ENCODE measurements around the gene RNF8. TPM values are rescaled to one million over a fixed set of nuclear protein-coding genes. Genes with fewer than 3 reads are reported as not detected.

Gene RNF8
- total and polyA plus RNA-seq, 10 of the 15 experiments (the other 5 are each of a cell fraction or from before 2014, with no cell fraction given): 7.8 to 30.2 (median 23.3) TPM

- no peak for DNase-seq (ENCODE audit: low read depth, low spot score)
- Histone ChIP-seq H3K27me3 (replicated peaks in 1 of 2; ENCODE audit: control insufficient read depth in 2 of 2, insufficient read depth in 2 of 2, low read length in 1 of 2) (no peaks in the 10 kb centered on the region), H4K20me1 (ENCODE audit: control insufficient read depth, insufficient read depth) (no peaks in the 10 kb centered on the region), H2AFZ (ENCODE audit: control insufficient read depth, low read depth, low read length) (no peak overlapping the region), H3K4me3 (no peak overlapping the region), H3K4me2 (ENCODE audit: control insufficient read depth, insufficient read depth) (no peak overlapping the region), H3K27ac (ENCODE audit: control insufficient read depth, insufficient read depth) (no peak overlapping the region), H3K9me3 (replicated peaks; ENCODE audit: control insufficient read depth, insufficient read depth, low read length) (no peaks in the 10 kb centered on the region), H3K9ac (ENCODE audit: control insufficient read depth, insufficient read depth, low read length) (no peak overlapping the region), H3K4me1 (ENCODE audit: control insufficient read depth, insufficient read depth, low read length) (peaks cover 5% of the 10 kb centered on the region), H3K79me2 (ENCODE audit: control insufficient read depth, insufficient read depth, low read length) (no peaks in the 10 kb centered on the region), H3K36me3 (ENCODE audit: control insufficient read depth in 2 of 2, insufficient read depth in 2 of 2, low read length in 1 of 2) (peaks cover 0 to 6% of the 10 kb centered on the region in 2 experiments; a peak in 3 of 4 replicates)
- in situ Hi-C loops (cut with MboI): no loop called here
- WGBS (ENCODE audit: insufficient coverage, insufficient replicate concordance, low lambda C conversion rate, missing lambda C conversion rate): 97% methylated on average over 7 of the region's 7 CpGs
- TF ChIP-seq CBX3 (IDR thresholded peaks at IDR 0.05; ENCODE audit: borderline replicate concordance, low read depth): no peak
- TF ChIP-seq NBN (IDR thresholded peaks at IDR 0.05): no peak
- no peak for TF ChIP-seq RFX5 (IDR thresholded peaks at IDR 0.05; ENCODE audit: low read depth, low read length)
- no peak for TF ChIP-seq ZNF622 (IDR thresholded peaks at IDR 0.05)
- no peak for TF ChIP-seq SIN3A (IDR thresholded peaks at IDR 0.05; ENCODE audit: low read depth, low read length)
- TF ChIP-seq IKZF1 (conservative IDR thresholded peaks at IDR 0.05): no peak
- no peak for TF ChIP-seq CHD1 (IDR thresholded peaks at IDR 0.05; ENCODE audit: low read depth, low read length)
- TF ChIP-seq NFYB (IDR thresholded peaks at IDR 0.05; ENCODE audit: insufficient read depth, low read depth, low read length): no peak
- no peak for TF ChIP-seq ZBTB4 (CRISPR knock-in tag; IDR thresholded peaks at IDR 0.05)
- no peak for TF ChIP-seq SMC3 (IDR thresholded peaks at IDR 0.05; ENCODE audit: borderline replicate concordance, low read length)
- ChIA-PET RAD21 (ENCODE audit: unreplicated experiment) (interaction anchor here (1.2 to 1.6 kb wide), 2 partner anchors 10 kb away, joined by 3 to 12 read pairs; no protein-coding TSS in a partner anchor), CTCF (interaction anchor here (1.2 to 5.9 kb wide), 7 partner anchors 11 to 95 kb away, joined by 3 to 112 read pairs (median 5); no protein-coding TSS in a partner anchor), POLR2A (no interaction called here), SMC1A (ENCODE audit: uncharacterized antibody, unreplicated experiment) (interaction anchor here (1.5 to 3.4 kb wide), 2 partner anchors 9 to 85 kb away, joined by 3 to 25 read pairs; no protein-coding TSS in a partner anchor)
- intact Hi-C loops (cut with micrococcal nuclease; ENCODE audit: unreplicated experiment): no loop called here
- ATAC-seq: no peak
- FAIRE-seq: no peak
- BruUV-seq (replicated peaks): no TSS peak
These were observed 49.0 kb upstream of the RNF8 start for GRCh38 chr6:37304766-37305165.

Measured in GM12878 (cell line).